K562 (cell line): ENCODE data around the gene CPTP. TPM values are rescaled to one million over a fixed set of nuclear protein-coding genes. Genes with fewer than 3 reads are reported as not detected.

ENCODE experiments used
- ATF7 ChIP-seq: fragments of 450-650 bp; IDR thresholded peaks from 2 replicates; pipeline ENCODE4 v1.7.1; 2014; ENCODE audit warnings: mild to moderate bottlenecking, moderate library complexity
- CHD7 ChIP-seq: fragments of 200-600 bp; sonication (generic); IDR thresholded peaks from one replicate; pipeline ENCODE4 v1.6.1; 2012; ENCODE audit warnings: mild to moderate bottlenecking, low read depth, low read length, inconsistent platforms
- E2F5 ChIP-seq: sonication (generic); formaldehyde crosslinking; IDR thresholded peaks from 2 replicates; pipeline ENCODE4 v1.8.0; 2022; ENCODE audit warnings: mild to moderate bottlenecking, missing genetic modification reagents
- HIVEP1 ChIP-seq: fragments of 250-450 bp; sonication (Bioruptor Pico); IDR thresholded peaks from 2 replicates; pipeline ENCODE4 v1.4.0; 2020; ENCODE audit warnings: mild to moderate bottlenecking
- LEF1 ChIP-seq: fragments of 450-650 bp; IDR thresholded peaks from 2 replicates; pipeline ENCODE4 v1.6.1; 2016; ENCODE audit warnings: mild to moderate bottlenecking
- MIER1 ChIP-seq: fragments of 450-650 bp; IDR thresholded peaks from 2 replicates; pipeline ENCODE4 v1.6.1; 2016; ENCODE audit warnings: antibody characterized with exemption, mild to moderate bottlenecking, low read depth
- SP2 ChIP-seq: IDR thresholded peaks from 2 replicates; pipeline ENCODE4 v1.6.1; 2011; ENCODE audit warnings: mild to moderate bottlenecking, low read depth, low read length, moderate library complexity; ENCODE audit not compliant: poor library complexity, severe bottlenecking; ENCODE audit errors: extremely low read depth
- TBL1XR1 ChIP-seq, 2 experiments: IDR thresholded peaks; 2 replicates each; pipeline ENCODE4 v1.6.1; 2012; ENCODE audit warnings: improper control_type of control experiment in 2 of 2, low read length in 2 of 2, mild to moderate bottlenecking in 1 of 2
- ZBTB33 ChIP-seq: sonication (generic); formaldehyde crosslinking; IDR thresholded peaks from 2 replicates; pipeline ENCODE4 v1.8.1; 2023; ENCODE audit warnings: mild to moderate bottlenecking, missing genetic modification reagents
- ZBTB7A ChIP-seq: IDR thresholded peaks from 2 replicates; pipeline ENCODE4 v1.6.1; 2011; ENCODE audit warnings: low read depth, mild to moderate bottlenecking, low read length, moderate library complexity, borderline replicate concordance; ENCODE audit not compliant: control insufficient read depth
- ZNF184 ChIP-seq: sonication (generic); formaldehyde crosslinking; IDR thresholded peaks from 2 replicates; pipeline ENCODE4 v1.5.0; 2020; ENCODE audit warnings: missing genetic modification reagents
- polyA plus RNA-seq, 8 experiments: library from polyadenylated mRNA; depleted of rRNA in 4 of 8; stranded (reverse) in 5 of 8; unstranded in 3 of 8; fragments of >200 nt; fragmentation: Nextera tagmentation in 2 of 8; fragmentation: Illumina TruSeq in 1 of 8; extraction: Ambion mirVana in 2 of 8; extraction: Trizol in 1 of 8; gene quantifications; 2 replicates each; pipeline versions ENCODE4 v1.2.1 to v1.2.3, GENCODE V29; 2011 to 2014; ENCODE audit warnings: inconsistent platforms in 1 of 8, missing spikeins in 1 of 8
- total RNA-seq, 7 experiments: library from RNA; depleted of rRNA in 6 of 7; stranded (reverse); fragments of >200 nt in 6 of 7; fragmentation: Illumina TruSeq in 2 of 7; extraction: Trizol in 2 of 7; gene quantifications; 2 replicates each; pipeline versions ENCODE4 v1.2.1 to v1.2.3, GENCODE V29; 2011 to 2021; ENCODE audit warnings: low replicate concordance in 1 of 7

Gene CPTP
- total and polyA plus RNA-seq, 9 of the 15 experiments (the other 6 are each of a cell fraction or from before 2014, with no cell fraction given) = 0.11 to 25.8 (median 3.5) TPM

GRCh38 chr1:1371746-1372711 is 47.4 kb downstream of the CPTP start (continued):
- no peak for TF ChIP-seq CHD7
- no peak for TF ChIP-seq HIVEP1 (CRISPR knock-in tag)
- TF ChIP-seq E2F5 = no peak
- TF ChIP-seq SP2 = no peak
- 0 out of 2 replicates have a peak, but pooled peaks have one; percentile 18 for TF ChIP-seq ATF7
- TF ChIP-seq TBL1XR1 (IDR thresholded peaks at IDR 0.05; ENCODE audit: low read length in 2 of 2) = no peak
- peak; percentile 76 for TF ChIP-seq ZBTB33 (CRISPR knock-in tag)
- no peak for TF ChIP-seq LEF1
- no peak for TF ChIP-seq MIER1
- TF ChIP-seq ZBTB7A = peak; percentile 86; the same call in 1 of the 2 replicates
- TF ChIP-seq ZNF184 = no peak
